HepG2 (cell line): ENCODE data around the gene NTN4. TPM values are rescaled to one million over a fixed set of nuclear protein-coding genes. Genes with fewer than 3 reads are reported as not detected.

Experiments
- AKAP8 ChIP-seq: sonication (generic); formaldehyde crosslinking; IDR thresholded peaks from 2 replicates; pipeline ENCODE4 v1.5.1; 2020; ENCODE audit warnings: mild to moderate bottlenecking, missing genetic modification reagents
- ARID5B ChIP-seq: IDR thresholded peaks from 2 replicates; pipeline ENCODE4 v1.4.0; 2020; ENCODE audit warnings: mild to moderate bottlenecking, missing genetic modification reagents
- EZH2 ChIP-seq: conservative IDR thresholded peaks from 2 replicates; pipeline ENCODE4 v1.6.1; 2012; ENCODE audit warnings: mild to moderate bottlenecking, low read depth, low read length, moderate library complexity
- FOSL2 ChIP-seq: sonication (generic); formaldehyde crosslinking; IDR thresholded peaks from 2 replicates; pipeline ENCODE4 v1.4.0; 2020; ENCODE audit warnings: missing genetic modification reagents
- FOXA1 ChIP-seq, 2 experiments: fragments of 450-650 bp in 1 of 2; sonication (generic) in 1 of 2; formaldehyde crosslinking in 1 of 2; IDR thresholded peaks; 2 replicates each; pipeline versions ENCODE4 v1.4.0 to v1.6.1; 2016 to 2020; ENCODE audit warnings: missing genetic modification reagents in 1 of 2
- HMG20A ChIP-seq: IDR thresholded peaks from 2 replicates; pipeline ENCODE4 v1.6.1; 2016; ENCODE audit warnings: borderline replicate concordance
- POGZ ChIP-seq: sonication (generic); formaldehyde crosslinking; IDR thresholded peaks from 2 replicates; pipeline ENCODE4 v1.4.0; 2020; ENCODE audit warnings: mild to moderate bottlenecking, missing genetic modification reagents
- SCMH1 ChIP-seq: sonication (generic); formaldehyde crosslinking; IDR thresholded peaks from 2 replicates; pipeline ENCODE4 v1.9.0; 2021; ENCODE audit warnings: missing genetic modification reagents, mild to moderate bottlenecking, borderline replicate concordance
- SOX5 ChIP-seq: IDR thresholded peaks from 2 replicates; pipeline ENCODE4 v1.6.1; 2016; ENCODE audit warnings: borderline replicate concordance
- SOX6 ChIP-seq, 2 experiments: fragments of 450-650 bp in 1 of 2; sonication (generic) in 1 of 2; formaldehyde crosslinking in 1 of 2; IDR thresholded peaks; 2 replicates each; pipeline versions ENCODE4 v1.4.0 to v1.6.1; 2017 to 2020; ENCODE audit warnings: antibody characterized with exemption in 1 of 2, mild to moderate bottlenecking in 1 of 2, missing genetic modification reagents in 1 of 2
- SRF ChIP-seq: IDR thresholded peaks from 2 replicates; pipeline ENCODE4 v1.6.1; 2011; ENCODE audit warnings: mild to moderate bottlenecking, low read depth, low read length, moderate library complexity
- U2AF1 ChIP-seq: fragments of 200-400 bp; formaldehyde crosslinking; optimal IDR thresholded peaks from 2 replicates; pipeline ENCODE3; 2017; ENCODE audit warnings: mild to moderate bottlenecking, low read depth, low read length
- ZNF12 ChIP-seq: sonication (generic); formaldehyde crosslinking; IDR thresholded peaks from 2 replicates; pipeline ENCODE4 v1.5.0; 2020; ENCODE audit warnings: missing genetic modification reagents
- ZNF501 ChIP-seq: sonication (generic); formaldehyde crosslinking; IDR thresholded peaks from 2 replicates; pipeline ENCODE4 v1.5.1; 2020; ENCODE audit warnings: mild to moderate bottlenecking, moderate library complexity, missing genetic modification reagents
- ZNF547 ChIP-seq: sonication (generic); formaldehyde crosslinking; IDR thresholded peaks from 2 replicates; pipeline ENCODE4 v1.5.1; 2020; ENCODE audit warnings: mild to moderate bottlenecking, missing genetic modification reagents
- ZNF577 ChIP-seq: sonication (generic); formaldehyde crosslinking; IDR thresholded peaks from 2 replicates; pipeline ENCODE4 v1.4.0; 2020; ENCODE audit warnings: mild to moderate bottlenecking, low read depth, missing genetic modification reagents, borderline replicate concordance
- ZNF646 ChIP-seq: sonication (generic); formaldehyde crosslinking; IDR thresholded peaks from 2 replicates; pipeline ENCODE4 v1.9.0; 2021; ENCODE audit warnings: mild to moderate bottlenecking, missing genetic modification reagents
- ZNF746 ChIP-seq: sonication (generic); formaldehyde crosslinking; IDR thresholded peaks from 2 replicates; pipeline ENCODE4 v1.8.0; 2022; ENCODE audit warnings: mild to moderate bottlenecking, missing genetic modification reagents
- ZSCAN12 ChIP-seq: sonication (generic); formaldehyde crosslinking; IDR thresholded peaks from 2 replicates; pipeline ENCODE4 v1.9.0; 2021; ENCODE audit warnings: mild to moderate bottlenecking, missing genetic modification reagents
- ZSCAN25 ChIP-seq: sonication (generic); formaldehyde crosslinking; IDR thresholded peaks from 2 replicates; pipeline ENCODE4 v1.8.0; 2022; ENCODE audit warnings: mild to moderate bottlenecking, missing genetic modification reagents
- ZZZ3 ChIP-seq: sonication (generic); formaldehyde crosslinking; IDR thresholded peaks from 2 replicates; pipeline ENCODE4 v1.4.0; 2020; ENCODE audit warnings: missing genetic modification reagents, mild to moderate bottlenecking, borderline replicate concordance
- polyA plus RNA-seq, 8 experiments: library from polyadenylated mRNA; depleted of rRNA in 3 of 8; stranded (reverse) in 7 of 8; unstranded in 1 of 8; fragments of >200 nt; fragmentation: Illumina TruSeq in 4 of 8; extraction: Trizol in 4 of 8; gene quantifications; 2 replicates each; pipeline versions ENCODE4 v1.2.1 to v1.2.3, GENCODE V29; 2011 to 2016; ENCODE audit warnings: low read depth in 4 of 8, missing spikeins in 1 of 8, mixed read lengths in 1 of 8; ENCODE audit not compliant: insufficient read depth in 1 of 8
- total RNA-seq, 5 experiments: library from RNA; depleted of rRNA; stranded (reverse); fragments of >200 nt; fragmentation: Illumina TruSeq; extraction: Trizol; gene quantifications; 2 replicates each; pipeline ENCODE4 v1.2.3, GENCODE V29; 2016; ENCODE audit warnings: low read depth in 1 of 5

NTN4 gene
- total and polyA plus RNA-seq, 2 of the 13 experiments (the other 11 are each of a cell fraction or from before 2014, with no cell fraction given) = 7.8 to 11.5 TPM

GRCh38 chr12:95611676-95612309 is 178.8 kb downstream of the NTN4 start (continued):
- no peak for TF ChIP-seq ZNF577 (CRISPR knock-in tag)
- no peak for TF ChIP-seq ZNF547
- TF ChIP-seq FOSL2 (CRISPR knock-in tag) = peak; percentile 85
- no peak for TF ChIP-seq POGZ
- TF ChIP-seq ZNF12 (CRISPR knock-in tag) = no peak
- no peak for TF ChIP-seq ZSCAN25
- TF ChIP-seq EZH2 = no peak
- no peak for TF ChIP-seq ZNF746 (CRISPR knock-in tag)
- TF ChIP-seq SOX6 (IDR thresholded peaks at IDR 0.05) = no peak
- TF ChIP-seq SOX6 (CRISPR knock-in tag; IDR thresholded peaks at IDR 0.05) = peak; percentile 56; the same call in 1 of the 2 replicates
- no peak for TF ChIP-seq ZNF501 (CRISPR knock-in tag)
- no peak for TF ChIP-seq SRF
- TF ChIP-seq ZNF646 (CRISPR knock-in tag) = no peak
- no peak for TF ChIP-seq AKAP8 (CRISPR knock-in tag)
- TF ChIP-seq FOXA1 (IDR thresholded peaks at IDR 0.05) = no peak
- TF ChIP-seq FOXA1 (CRISPR knock-in tag; IDR thresholded peaks at IDR 0.05) = no peak
- TF ChIP-seq ZSCAN12 = no peak
- peak; percentile 54 for TF ChIP-seq ARID5B (CRISPR knock-in tag)
- TF ChIP-seq SCMH1 = no peak
- TF ChIP-seq U2AF1 = no peak
- TF ChIP-seq SOX5 = peak; percentile 68
- no peak for TF ChIP-seq ZZZ3 (CRISPR knock-in tag)
- peak; percentile 18; the same call in 1 of the 2 replicates for TF ChIP-seq HMG20A (CRISPR knock-in tag)
